Coronary artery (tissue), 2 donors: ENCODE data around the gene KRT2.

ENCODE experiments used
- DNase-seq: peaks from one replicate; pipeline ENCODE4 v3.0.0-alpha.2; 2017; ENCODE audit warnings: low spot score
- H3K27ac ChIP-seq, 2 donors: fragments of 200-600 bp; sonication (generic); one replicate each; pipeline ENCODE4 v1.5.1; 2016 to 2019
- H3K4me3 ChIP-seq: fragments of 200-600 bp; sonication (generic); 2 replicates; pipeline ENCODE4 v1.5.1; 2016; ENCODE audit warnings: mild to moderate bottlenecking, moderate library complexity
- CTCF ChIP-seq: fragments of 200-600 bp; sonication (generic); IDR thresholded peaks from one replicate; pipeline ENCODE4 v1.5.1; 2019; ENCODE audit warnings: antibody characterized with exemption

The KRT2 gene

GRCh38 chr12:52645120-52645761 lies 6.8 kb downstream of the KRT2 start:
- no peak for TF ChIP-seq CTCF
- Histone ChIP-seq H3K27ac (no peak overlapping the region), H3K4me3 (no peak overlapping the region)
- peak; percentile 46 for DNase-seq

- peak; percentile 57 for DNase-seq
- Histone ChIP-seq H3K27ac (no peak overlapping the region), H3K4me3 (no peak overlapping the region)
- no peak for TF ChIP-seq CTCF
Measured at GRCh38 chr12:52644078-52644415, 8.0 kb downstream of the KRT2 start.

- no peak overlapping the region for H3K4me3 ChIP-seq
- no peak overlapping the region for H3K27ac ChIP-seq
- peak; percentile 60 for DNase-seq
- TF ChIP-seq CTCF = no peak
Measured at GRCh38 chr12:52643233-52644077, 8.6 kb downstream of the KRT2 start.

- no peak for DNase-seq
- Histone ChIP-seq H3K27ac (no peak overlapping the region), H3K4me3 (no peak overlapping the region)
- no peak for TF ChIP-seq CTCF
Measured at GRCh38 chr12:52641468-52641867, 10.5 kb downstream of the KRT2 start.

- no peak for TF ChIP-seq CTCF
- H3K27ac ChIP-seq = no peak overlapping the region
- no peak overlapping the region for H3K4me3 ChIP-seq
- no peak for DNase-seq
Measured at GRCh38 chr12:52637299-52637698, 14.7 kb downstream of the KRT2 start.

- no peak for DNase-seq
- Histone ChIP-seq H3K4me3 (no peak overlapping the region), H3K27ac (no peak overlapping the region)
Measured at GRCh38 chr12:52636592-52637258, 15.3 kb downstream of the KRT2 start.

More at GRCh38 chr12:52636592-52637258, 15.3 kb downstream of the KRT2 start:
- TF ChIP-seq CTCF = no peak
